H1 (cell line): ENCODE results near the gene DNAI1. TPM values are rescaled to one million over a fixed set of nuclear protein-coding genes. Genes with fewer than 3 reads are reported as not detected.

Experiments used
- CTCF ChIA-PET: fragments of 300-600 bp; sonication (Branson Sonifier 250); formaldehyde crosslinking; loops from one replicate; lab custom pipeline; 2021; ENCODE audit not compliant: partially characterized antibody; lab: Charles Lee
- POLR2A ChIA-PET: fragments of 300-600 bp; sonication (Branson Sonifier 250); formaldehyde crosslinking; loops from one replicate; lab custom pipeline; 2021; ENCODE audit warnings: inconsistent platforms; ENCODE audit not compliant: partially characterized antibody; lab: Charles Lee
- DNase-seq, 2 experiments: peaks; one replicate each; pipeline versions ENCODE4 v3.0.0 to v3.0.0-alpha.2; 2010 to 2022; ENCODE audit warnings: low spot score in 2 of 2, low read depth in 1 of 2, mixed read lengths in 1 of 2
- FAIRE-seq: peaks from 2 replicates; lab custom pipeline; 2011; peaks lifted over from hg19 to GRCh38; lab: Jason Lieb, UNC
- H2AFZ ChIP-seq: 2 replicates; pipeline ENCODE4 v1.8.1; 2012; ENCODE audit warnings: low read length, inconsistent platforms
- H2AK5ac ChIP-seq: 2 replicates; pipeline ENCODE4 v1.6.1; 2013; ENCODE audit warnings: low read depth, low read length
- H2BK120ac ChIP-seq: replicated peaks from 2 replicates; pipeline ENCODE3; 2013; ENCODE audit warnings: low read depth, low read length, inconsistent platforms
- H2BK12ac ChIP-seq: 2 replicates; pipeline ENCODE4 v1.6.1; 2013; ENCODE audit warnings: low read depth, low read length
- H2BK15ac ChIP-seq: 2 replicates; pipeline ENCODE4 v1.6.1; 2013; ENCODE audit warnings: low read length
- H2BK20ac ChIP-seq: 2 replicates; pipeline ENCODE4 v1.6.1; 2013; ENCODE audit warnings: low read length
- H2BK5ac ChIP-seq: 2 replicates; pipeline ENCODE4 v1.6.1; 2013; ENCODE audit warnings: low read depth, low read length
- H3K14ac ChIP-seq: 2 replicates; pipeline ENCODE4 v1.6.1; 2013; ENCODE audit warnings: inconsistent platforms; ENCODE audit not compliant: insufficient read length
- H3K18ac ChIP-seq: 2 replicates; pipeline ENCODE4 v1.6.1; 2013; ENCODE audit warnings: low read length; ENCODE audit errors: extremely low read depth
- H3K23ac ChIP-seq: 2 replicates; pipeline ENCODE4 v1.6.1; 2013; ENCODE audit warnings: inconsistent platforms; ENCODE audit not compliant: insufficient read length
- H3K23me2 ChIP-seq: 2 replicates; pipeline ENCODE4 v1.6.1; 2013; ENCODE audit warnings: low read depth, low read length
- H3K27ac ChIP-seq: 2 replicates; pipeline ENCODE4 v1.6.1; 2011; ENCODE audit warnings: low read depth, low read length, inconsistent platforms
- H3K27me3 ChIP-seq, 4 experiments: replicated peaks in 1 of 4; 1 replicate in 1 of 4; 2 replicates in 3 of 4; pipeline versions ENCODE4 v1.6.1 to v1.8.1; 2011 to 2013; ENCODE audit warnings: low read length in 3 of 4, mild to moderate bottlenecking in 3 of 4, inconsistent platforms in 2 of 4, mixed read lengths in 2 of 4, moderate library complexity in 1 of 4; ENCODE audit not compliant: control insufficient read depth in 3 of 4, insufficient read depth in 3 of 4; ENCODE audit errors: extremely low read depth in 1 of 4
- H3K36me3 ChIP-seq, 4 experiments: 2 replicates each; pipeline versions ENCODE4 v1.6.1 to v1.8.1; 2011 to 2013; ENCODE audit warnings: mild to moderate bottlenecking in 4 of 4, low read length in 3 of 4, moderate library complexity in 2 of 4, control low read depth in 1 of 4, inconsistent platforms in 1 of 4; ENCODE audit not compliant: insufficient read depth in 4 of 4, control insufficient read depth in 2 of 4
- H3K4ac ChIP-seq: replicated peaks from 2 replicates; pipeline ENCODE3; 2013; ENCODE audit warnings: low read length, low read depth, mixed read lengths, inconsistent platforms; ENCODE audit not compliant: insufficient read length
- H3K4me1 ChIP-seq, 4 experiments: replicated peaks in 1 of 4; 1 replicate in 1 of 4; 2 replicates in 3 of 4; pipeline versions ENCODE4 v1.6.1 to v1.8.1; 2011 to 2013; ENCODE audit warnings: low read length in 3 of 4, inconsistent platforms in 2 of 4, mixed read lengths in 1 of 4; ENCODE audit not compliant: insufficient read depth in 4 of 4, control insufficient read depth in 3 of 4
- H3K4me2 ChIP-seq, 2 experiments: 2 replicates each; pipeline versions ENCODE4 v1.6.1 to v1.8.1; 2011 to 2013; ENCODE audit warnings: low read depth in 2 of 2, low read length in 2 of 2, control low read depth in 1 of 2, inconsistent platforms in 1 of 2, mild to moderate bottlenecking in 1 of 2; ENCODE audit not compliant: insufficient read depth in 1 of 2
- H3K4me3 ChIP-seq, 4 experiments: fragments of 200-600, 300-600 bp in 1 of 4; sonication (generic), shearing (Covaris generic), sonication (Bioruptor Twin) in 1 of 4; 2 replicates each; pipeline versions ENCODE4 v1.5.1 to v1.8.1; 2011 to 2016; ENCODE audit warnings: low read length in 4 of 4, low read depth in 3 of 4, control low read depth in 2 of 4, inconsistent platforms in 2 of 4, mild to moderate bottlenecking in 2 of 4, mixed read lengths in 1 of 4, moderate library complexity in 1 of 4; ENCODE audit not compliant: insufficient read depth in 2 of 4; ENCODE audit errors: extremely low read depth in 1 of 4
- H3K56ac ChIP-seq: replicated peaks from 2 replicates; pipeline ENCODE3; 2013; ENCODE audit warnings: low read depth, mild to moderate bottlenecking, mixed read lengths, low read length, inconsistent platforms; ENCODE audit not compliant: insufficient read length
- H3K79me1 ChIP-seq: 2 replicates; pipeline ENCODE4 v1.6.1; 2013; ENCODE audit warnings: low read depth, low read length, control low read depth
- H3K79me2 ChIP-seq, 2 experiments: 2 replicates each; pipeline versions ENCODE4 v1.6.1 to v1.8.1; 2012 to 2013; ENCODE audit warnings: low read length in 2 of 2, mild to moderate bottlenecking in 2 of 2, inconsistent platforms in 1 of 2; ENCODE audit not compliant: insufficient read depth in 2 of 2, control insufficient read depth in 1 of 2
- H3K9ac ChIP-seq, 4 experiments: replicated peaks in 1 of 4; 1 replicate in 1 of 4; 2 replicates in 3 of 4; pipeline versions ENCODE4 v1.6.1 to v1.8.1; 2011 to 2013; ENCODE audit warnings: low read depth in 3 of 4, low read length in 3 of 4, control low read depth in 2 of 4, mild to moderate bottlenecking in 2 of 4, moderate library complexity in 2 of 4, inconsistent platforms in 1 of 4; ENCODE audit errors: extremely low read depth in 1 of 4
- H3K9me3 ChIP-seq, 2 experiments: 2 replicates each; pipeline versions ENCODE4 v1.6.1 to v1.8.1; 2012 to 2013; ENCODE audit warnings: mild to moderate bottlenecking in 2 of 2, moderate library complexity in 2 of 2, control low read depth in 1 of 2, inconsistent platforms in 1 of 2, low read depth in 1 of 2, low read length in 1 of 2, mixed read lengths in 1 of 2; ENCODE audit not compliant: insufficient read depth in 2 of 2
- H4K20me1 ChIP-seq, 2 experiments: replicated peaks in 1 of 2; 2 replicates each; pipeline versions ENCODE3 to v1.8.1; 2011 to 2013; ENCODE audit warnings: inconsistent platforms in 2 of 2, low read length in 2 of 2, mild to moderate bottlenecking in 1 of 2; ENCODE audit not compliant: insufficient read depth in 2 of 2, control insufficient read depth in 1 of 2
- H4K5ac ChIP-seq: 2 replicates; pipeline ENCODE4 v1.6.1; 2013; ENCODE audit warnings: low read length, low read depth, mixed read lengths, inconsistent platforms; ENCODE audit not compliant: insufficient read length
- H4K8ac ChIP-seq: 2 replicates; pipeline ENCODE4 v1.8.0; 2013; ENCODE audit warnings: mild to moderate bottlenecking, moderate library complexity, low read length, inconsistent platforms; ENCODE audit not compliant: insufficient read depth; ENCODE audit errors: extremely low read depth
- H4K91ac ChIP-seq: replicated peaks from 2 replicates; pipeline ENCODE3; 2013; ENCODE audit warnings: low read length, mixed read lengths, inconsistent platforms; ENCODE audit not compliant: insufficient read length
- BCL11A ChIP-seq, 2 experiments: IDR thresholded peaks; one replicate each; pipeline ENCODE4 v1.6.1; 2011; ENCODE audit warnings: low read depth in 2 of 2, low read length in 2 of 2, mild to moderate bottlenecking in 2 of 2
- GABPA ChIP-seq: IDR thresholded peaks from 2 replicates; pipeline ENCODE4 v1.6.1; 2011; ENCODE audit warnings: mild to moderate bottlenecking, low read length, moderate library complexity, borderline replicate concordance; ENCODE audit not compliant: insufficient read depth
- NANOG ChIP-seq: IDR thresholded peaks from 2 replicates; pipeline ENCODE4 v1.6.1; 2011; ENCODE audit warnings: low read length, low read depth, mild to moderate bottlenecking, inconsistent platforms; ENCODE audit not compliant: insufficient read depth, poor library complexity, severe bottlenecking
- NRF1 ChIP-seq: IDR thresholded peaks from 2 replicates; pipeline ENCODE4 v1.6.1; 2011; ENCODE audit warnings: mild to moderate bottlenecking, low read depth, low read length, improper control_type of control experiment
- RFX5 ChIP-seq: IDR thresholded peaks from 2 replicates; pipeline ENCODE4 v1.6.1; 2011; ENCODE audit warnings: low read depth, low read length, improper control_type of control experiment, borderline replicate concordance
- RNF2 ChIP-seq: fragments of 200-900, 300-1000 bp; sonication (generic); IDR thresholded peaks from 2 replicates; pipeline ENCODE4 v1.7.1; 2016; ENCODE audit warnings: borderline replicate concordance, low read depth, mild to moderate bottlenecking, antibody characterized with exemption, low read length; ENCODE audit not compliant: poor library complexity, severe bottlenecking; ENCODE audit errors: missing control alignments
- SIN3A ChIP-seq, 2 experiments: IDR thresholded peaks in 1 of 2; conservative IDR thresholded peaks in 1 of 2; 2 replicates each; pipeline ENCODE4 v1.6.1; 2011 to 2012; ENCODE audit warnings: low read length in 2 of 2, improper control_type of control experiment in 1 of 2, low read depth in 1 of 2, mild to moderate bottlenecking in 1 of 2
- SIX5 ChIP-seq: IDR thresholded peaks from 2 replicates; pipeline ENCODE4 v1.6.1; 2011; ENCODE audit warnings: mild to moderate bottlenecking, low read depth, low read length
- SRF ChIP-seq: IDR thresholded peaks from 2 replicates; pipeline ENCODE4 v1.6.1; 2011; ENCODE audit warnings: mild to moderate bottlenecking, low read depth, low read length, moderate library complexity
- TAF1 ChIP-seq: IDR thresholded peaks from 2 replicates; pipeline ENCODE4 v1.6.1; 2011; ENCODE audit warnings: mild to moderate bottlenecking, low read depth, low read length
- TAF7 ChIP-seq: optimal IDR thresholded peaks from 2 replicates; pipeline ENCODE3; 2011; ENCODE audit warnings: low read depth, mild to moderate bottlenecking, inconsistent platforms, low read length, moderate library complexity, borderline replicate concordance
- TEAD4 ChIP-seq: IDR thresholded peaks from 2 replicates; pipeline ENCODE4 v1.6.1; 2012; ENCODE audit warnings: low read depth, low read length, inconsistent platforms, mixed read lengths
- WGBS, 2 experiments: shearing (Covaris generic) in 1 of 2; methylation state at CpG; one replicate each; pipeline versions ENCODE4 v1.1.6 to v1.1.7; 2013 to 2015; ENCODE audit warnings: low lambda C conversion rate in 2 of 2, mixed read lengths in 2 of 2, inconsistent platforms in 1 of 2, low coverage in 1 of 2, missing lambda C conversion rate in 1 of 2; ENCODE audit not compliant: insufficient replicate concordance in 2 of 2, insufficient coverage in 1 of 2, insufficient read length in 1 of 2; ENCODE audit errors: extremely low coverage in 1 of 2, missing lambda C conversion rate in 1 of 2; 5-methylcytosine and 5-hydroxymethylcytosine counted together
- polyA plus RNA-seq, 7 experiments: library from polyadenylated mRNA; depleted of rRNA in 3 of 7; stranded (reverse) in 5 of 7; unstranded in 2 of 7; fragments of >200 nt in 5 of 7; fragments of 200-250 nt in 2 of 7; gene quantifications; 1 replicate in 5 of 7; 2 replicates in 1 of 7; 4 replicates in 1 of 7; pipeline versions ENCODE4 v1.2.1 to v1.2.3, GENCODE V29; 2011 to 2013; ENCODE audit warnings: missing spikeins in 2 of 7, mixed read lengths in 2 of 7
- total RNA-seq: library from RNA; stranded (reverse); fragmentation: NEBNext Ultra II Directional; extraction: Animal tissue kit (Norgen Biotek cat#: 25700); gene quantifications from 2 replicates; pipeline ENCODE4 v1.2.1, GENCODE V29; 2021
- TF ChIP-seq, protein P1 (sequence below): IDR thresholded peaks from 2 replicates; pipeline ENCODE4 v1.6.1; 2012; ENCODE audit warnings: inconsistent platforms

Gene DNAI1
- total and polyA plus RNA-seq, 2 of the 8 experiments (the other 6 are each of a cell fraction or from before 2014, with no cell fraction given), result 0.37 to 0.54 TPM

DNA sequence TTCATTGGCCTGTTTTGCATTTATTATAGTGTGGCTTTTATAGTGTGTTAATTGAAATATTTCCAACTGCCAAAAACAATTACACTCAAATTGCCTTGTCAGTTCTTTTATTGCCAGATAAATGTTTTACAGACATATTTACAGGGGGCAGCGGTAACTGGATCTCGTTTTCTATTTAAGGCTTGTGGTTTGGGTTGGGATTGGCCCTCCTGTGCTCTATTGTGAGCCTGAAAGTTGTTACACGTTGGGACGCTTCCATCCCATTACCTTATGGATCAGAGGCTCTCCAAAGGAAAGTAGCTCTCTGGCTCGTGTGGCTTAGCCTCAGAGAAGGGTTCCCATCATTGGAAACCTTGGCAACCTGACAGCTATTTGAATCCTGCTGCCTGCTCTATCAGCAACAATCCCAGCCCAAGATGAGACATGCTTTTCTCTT is 20.8 kb downstream of the DNAI1 start:
- no peak for FAIRE-seq
- CTCF ChIA-PET, result interaction anchor here (0.6 to 4.7 kb wide), 13 partner anchors 11 to 83 kb away, joined by 3 to 17 read pairs (median 4); no protein-coding TSS in a partner anchor
- no peak overlapping the region for H3K23ac ChIP-seq
- TF ChIP-seq SIN3A (conservative IDR thresholded peaks at IDR 0.05 in 1 of 2, IDR thresholded peaks at IDR 0.05 in 1 of 2; ENCODE audit: low read depth in 1 of 2, low read length in 2 of 2) (no peak), SIX5 (no peak), TAF7 (no peak), TEAD4 (no peak), SRF (no peak), GABPA (no peak), RFX5 (no peak), TAF1 (no peak), NRF1 (no peak), BCL11A (IDR thresholded peaks at IDR 0.05; ENCODE audit: low read depth in 2 of 2, low read length in 2 of 2) (no peak), RNF2 (no peak), NANOG (no peak)
- TF ChIP-seq, protein P1, sequence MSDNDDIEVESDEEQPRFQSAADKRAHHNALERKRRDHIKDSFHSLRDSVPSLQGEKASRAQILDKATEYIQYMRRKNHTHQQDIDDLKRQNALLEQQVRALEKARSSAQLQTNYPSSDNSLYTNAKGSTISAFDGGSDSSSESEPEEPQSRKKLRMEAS, result no peak

More for the DNA sequence above, 20.8 kb downstream of the DNAI1 start:
- no peak for DNase-seq
- no peak overlapping the region for H2BK20ac ChIP-seq
- no peak overlapping the region for H2BK120ac ChIP-seq
- no peak overlapping the region for H3K56ac ChIP-seq
- no peaks in the 10 kb centered on the region for H3K4me1 ChIP-seq
- peaks cover 0 to 3% of the 10 kb centered on the region in 2 experiments; a peak in 1 of 4 replicates for H3K9me3 ChIP-seq
- H4K20me1 ChIP-seq, result no peaks in the 10 kb centered on the region
- WGBS, 2 experiments, result 80% methylated on average over 5 of the region's 5 CpGs; no CpG with 5 or more reads in 1 of the 2 experiments
- H2AK5ac ChIP-seq, result no peak overlapping the region
- H3K4me2 ChIP-seq, result no peak overlapping the region
- no peaks in the 10 kb centered on the region for H3K79me1 ChIP-seq
- H3K14ac ChIP-seq, result no peak overlapping the region
- no peak overlapping the region for H3K27ac ChIP-seq
- H2AFZ ChIP-seq, result no peak overlapping the region
- no peak overlapping the region for H4K91ac ChIP-seq
- H2BK15ac ChIP-seq, result no peak overlapping the region
- H3K18ac ChIP-seq, result no peak overlapping the region
- no peaks in the 10 kb centered on the region for H3K23me2 ChIP-seq
- no peaks in the 10 kb centered on the region; a peak in 1 of 7 replicates for H3K27me3 ChIP-seq
- no peaks in the 10 kb centered on the region for H3K79me2 ChIP-seq
- H4K5ac ChIP-seq, result no peak overlapping the region
- no peak overlapping the region for H3K4ac ChIP-seq
- POLR2A ChIA-PET, result no interaction called here
- no peak overlapping the region for H3K9ac ChIP-seq
- H3K4me3 ChIP-seq, result no peak overlapping the region
- no peak overlapping the region for H4K8ac ChIP-seq
- no peaks in the 10 kb centered on the region for H3K36me3 ChIP-seq
- no peak overlapping the region for H2BK12ac ChIP-seq
- H2BK5ac ChIP-seq, result no peak overlapping the region
